NB4 (cell line): ENCODE measurements around the gene ZNF497.

ENCODE experiments used
- TF ChIP-seq, protein P1 (sequence below): IDR thresholded peaks from 2 replicates; pipeline ENCODE4 v1.6.1; 2011; ENCODE audit warnings: low read depth, low read length
- TF ChIP-seq, protein P2 (sequence below): IDR thresholded peaks from one replicate; pipeline ENCODE4 v1.5.1; 2012; ENCODE audit warnings: low read depth, low read length

GRCh38 chr19:58395979-58396627 lies 33.6 kb upstream of the ZNF497 start:
- TF ChIP-seq, protein P1, sequence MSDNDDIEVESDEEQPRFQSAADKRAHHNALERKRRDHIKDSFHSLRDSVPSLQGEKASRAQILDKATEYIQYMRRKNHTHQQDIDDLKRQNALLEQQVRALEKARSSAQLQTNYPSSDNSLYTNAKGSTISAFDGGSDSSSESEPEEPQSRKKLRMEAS, result no peak
- TF ChIP-seq, protein P2, sequence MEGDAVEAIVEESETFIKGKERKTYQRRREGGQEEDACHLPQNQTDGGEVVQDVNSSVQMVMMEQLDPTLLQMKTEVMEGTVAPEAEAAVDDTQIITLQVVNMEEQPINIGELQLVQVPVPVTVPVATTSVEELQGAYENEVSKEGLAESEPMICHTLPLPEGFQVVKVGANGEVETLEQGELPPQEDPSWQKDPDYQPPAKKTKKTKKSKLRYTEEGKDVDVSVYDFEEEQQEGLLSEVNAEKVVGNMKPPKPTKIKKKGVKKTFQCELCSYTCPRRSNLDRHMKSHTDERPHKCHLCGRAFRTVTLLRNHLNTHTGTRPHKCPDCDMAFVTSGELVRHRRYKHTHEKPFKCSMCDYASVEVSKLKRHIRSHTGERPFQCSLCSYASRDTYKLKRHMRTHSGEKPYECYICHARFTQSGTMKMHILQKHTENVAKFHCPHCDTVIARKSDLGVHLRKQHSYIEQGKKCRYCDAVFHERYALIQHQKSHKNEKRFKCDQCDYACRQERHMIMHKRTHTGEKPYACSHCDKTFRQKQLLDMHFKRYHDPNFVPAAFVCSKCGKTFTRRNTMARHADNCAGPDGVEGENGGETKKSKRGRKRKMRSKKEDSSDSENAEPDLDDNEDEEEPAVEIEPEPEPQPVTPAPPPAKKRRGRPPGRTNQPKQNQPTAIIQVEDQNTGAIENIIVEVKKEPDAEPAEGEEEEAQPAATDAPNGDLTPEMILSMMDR, result no peak
